SU-DHL-6 (cell line): ENCODE measurements around the gene CYP2B6.
"Not testable (repeated sequence)": the region's sequence is repeated elsewhere in the genome, so short reads cannot be mapped to it uniquely, and the experiment has no call there.

Experiments used
- H2AFZ ChIP-seq: fragments of 200-600 bp; sonication (generic); 2 replicates; pipeline ENCODE4 v1.6.1; 2014; ENCODE audit warnings: low read depth, mild to moderate bottlenecking, moderate library complexity, mixed read lengths, antibody characterized with exemption, low read length; ENCODE audit not compliant: severe bottlenecking
- H3F3A ChIP-seq: fragments of 200-600 bp; shearing (Covaris generic); 2 replicates; pipeline ENCODE4 v1.6.0; 2016; ENCODE audit warnings: antibody characterized with exemption, mild to moderate bottlenecking; ENCODE audit not compliant: insufficient read depth
- H3K27ac ChIP-seq: fragments of 200-600 bp; sonication (generic); 2 replicates; pipeline ENCODE4 v1.5.1; 2016; ENCODE audit warnings: low read depth, mild to moderate bottlenecking, low read length, moderate library complexity, mixed read lengths
- H3K27me3 ChIP-seq: fragments of 200-600 bp; sonication (generic), shearing (Covaris generic); 2 replicates; pipeline ENCODE4 v1.6.0; 2014; ENCODE audit warnings: mild to moderate bottlenecking, low read length
- H3K36me3 ChIP-seq: fragments of 200-600 bp; sonication (generic); 2 replicates; pipeline ENCODE4 v1.6.1; 2014; ENCODE audit warnings: mild to moderate bottlenecking, low read length, mixed read lengths
- H3K4me2 ChIP-seq: fragments of 300-600, 200-600 bp; shearing (Covaris generic), sonication (generic); 2 replicates; pipeline ENCODE4 v1.6.0; 2014; ENCODE audit warnings: low read length, low read depth, mild to moderate bottlenecking; ENCODE audit not compliant: poor library complexity, severe bottlenecking
- H3K4me3 ChIP-seq: fragments of 200-600 bp; sonication (generic); 2 replicates; pipeline ENCODE4 v1.5.1; 2014; ENCODE audit warnings: antibody characterized with exemption, low read length, mild to moderate bottlenecking, mixed read lengths; ENCODE audit not compliant: insufficient read depth, poor library complexity, severe bottlenecking
- H3K79me2 ChIP-seq: fragments of 200-600 bp; sonication (generic); 2 replicates; pipeline ENCODE4 v1.6.1; 2014; ENCODE audit warnings: mild to moderate bottlenecking, low read length, moderate library complexity; ENCODE audit not compliant: insufficient read depth
- H3K9ac ChIP-seq: fragments of 200-600 bp; sonication (generic); 2 replicates; pipeline ENCODE4 v1.7.0; 2014; ENCODE audit warnings: mild to moderate bottlenecking, low read length
- H3K9me2 ChIP-seq: fragments of 200-600 bp; sonication (generic); replicated peaks from 2 replicates; pipeline ENCODE4 v1.6.1; 2014; ENCODE audit warnings: low read length; ENCODE audit not compliant: insufficient read depth
- H3K9me3 ChIP-seq: fragments of 200-600 bp; sonication (generic); 2 replicates; pipeline ENCODE4 v1.6.1; 2014; ENCODE audit warnings: low read length, mixed read lengths; ENCODE audit not compliant: insufficient read depth
- H4K20me1 ChIP-seq: fragments of 200-600 bp; sonication (generic); 2 replicates; pipeline ENCODE4 v1.6.1; 2014; ENCODE audit warnings: low read depth, mild to moderate bottlenecking, antibody characterized with exemption, low read length, moderate library complexity, mixed read lengths
- EZH2phosphoT487 ChIP-seq: fragments of 200-600 bp; sonication (generic), shearing (Covaris generic); conservative IDR thresholded peaks from 2 replicates; pipeline ENCODE4 v1.6.1; 2018; ENCODE audit warnings: mild to moderate bottlenecking, antibody characterized with exemption, low read length, moderate library complexity, mixed read lengths
- TF ChIP-seq, protein P1 (sequence below): fragments of 200-600 bp; sonication (generic); IDR thresholded peaks from one replicate; pipeline ENCODE4 v1.5.1; 2017; ENCODE audit warnings: antibody characterized with exemption, mild to moderate bottlenecking, low read length, moderate library complexity; ENCODE audit not compliant: insufficient read depth, poor library complexity, severe bottlenecking

Gene CYP2B6

GRCh38 chr19:40970396-40971345 is 20.4 kb upstream of the CYP2B6 start:
- H3K9me2 ChIP-seq, H3K4me3 ChIP-seq, H3K9me3 ChIP-seq, H2AFZ ChIP-seq, H3K79me2 ChIP-seq, H3K27ac ChIP-seq, H3K9ac ChIP-seq, H4K20me1 ChIP-seq, H3K36me3 ChIP-seq, H3F3A ChIP-seq, H3K4me2 ChIP-seq, H3K27me3 ChIP-seq: not testable (repeated sequence)

DNA sequence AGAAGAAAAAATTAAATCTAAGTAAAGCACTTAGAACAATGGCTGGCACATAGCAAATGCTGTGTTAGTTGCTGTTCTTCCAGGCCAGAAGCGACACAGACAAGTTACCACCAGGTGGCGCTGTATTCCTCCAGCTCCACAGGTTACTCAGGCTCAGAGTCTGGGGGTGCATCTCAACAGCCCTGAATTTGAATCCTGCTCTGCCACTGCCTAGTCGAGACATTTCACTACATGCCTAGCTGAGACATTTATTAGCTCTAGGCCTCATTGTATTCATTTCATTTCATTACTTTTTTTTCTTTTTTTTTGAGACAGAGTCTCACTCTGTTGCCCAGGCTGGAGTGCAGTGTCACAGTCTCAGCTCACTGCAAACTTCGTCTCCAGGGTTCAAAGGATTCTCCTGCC is 16.4 kb upstream of the CYP2B6 start:
- no peaks in the 10 kb centered on the region for H4K20me1 ChIP-seq
- no peak overlapping the region for H3K9ac ChIP-seq
- no peak overlapping the region for H3K27ac ChIP-seq
- H3K27me3 ChIP-seq, result no peaks in the 10 kb centered on the region
- H3K36me3 ChIP-seq, result no peaks in the 10 kb centered on the region
- H3K9me2 ChIP-seq, result no peaks in the 10 kb centered on the region
- H3K4me2 ChIP-seq, result no peak overlapping the region
- TF ChIP-seq, protein P1, sequence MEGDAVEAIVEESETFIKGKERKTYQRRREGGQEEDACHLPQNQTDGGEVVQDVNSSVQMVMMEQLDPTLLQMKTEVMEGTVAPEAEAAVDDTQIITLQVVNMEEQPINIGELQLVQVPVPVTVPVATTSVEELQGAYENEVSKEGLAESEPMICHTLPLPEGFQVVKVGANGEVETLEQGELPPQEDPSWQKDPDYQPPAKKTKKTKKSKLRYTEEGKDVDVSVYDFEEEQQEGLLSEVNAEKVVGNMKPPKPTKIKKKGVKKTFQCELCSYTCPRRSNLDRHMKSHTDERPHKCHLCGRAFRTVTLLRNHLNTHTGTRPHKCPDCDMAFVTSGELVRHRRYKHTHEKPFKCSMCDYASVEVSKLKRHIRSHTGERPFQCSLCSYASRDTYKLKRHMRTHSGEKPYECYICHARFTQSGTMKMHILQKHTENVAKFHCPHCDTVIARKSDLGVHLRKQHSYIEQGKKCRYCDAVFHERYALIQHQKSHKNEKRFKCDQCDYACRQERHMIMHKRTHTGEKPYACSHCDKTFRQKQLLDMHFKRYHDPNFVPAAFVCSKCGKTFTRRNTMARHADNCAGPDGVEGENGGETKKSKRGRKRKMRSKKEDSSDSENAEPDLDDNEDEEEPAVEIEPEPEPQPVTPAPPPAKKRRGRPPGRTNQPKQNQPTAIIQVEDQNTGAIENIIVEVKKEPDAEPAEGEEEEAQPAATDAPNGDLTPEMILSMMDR, result peak; percentile 52
- no peak for TF ChIP-seq EZH2phosphoT487
- H3K9me3 ChIP-seq, result no peaks in the 10 kb centered on the region
- H2AFZ ChIP-seq, result no peak overlapping the region
- no peaks in the 10 kb centered on the region for H3K79me2 ChIP-seq
- H3F3A ChIP-seq, result no peaks in the 10 kb centered on the region
- no peak overlapping the region for H3K4me3 ChIP-seq

- Histone ChIP-seq H3K9ac (no peak overlapping the region), H3F3A (no peaks in the 10 kb centered on the region), H3K9me3 (no peaks in the 10 kb centered on the region), H3K9me2 (no peaks in the 10 kb centered on the region), H3K79me2 (no peaks in the 10 kb centered on the region), H3K4me3 (no peak overlapping the region), H4K20me1 (no peaks in the 10 kb centered on the region), H3K27me3 (no peaks in the 10 kb centered on the region), H3K36me3 (no peaks in the 10 kb centered on the region), H2AFZ (no peak overlapping the region), H3K27ac (no peak overlapping the region), H3K4me2 (no peak overlapping the region)
- TF ChIP-seq, protein P1, result no peak
- TF ChIP-seq EZH2phosphoT487, result no peak
Measured at GRCh38 chr19:40976134-40976533, 14.9 kb upstream of the CYP2B6 start.

DNA sequence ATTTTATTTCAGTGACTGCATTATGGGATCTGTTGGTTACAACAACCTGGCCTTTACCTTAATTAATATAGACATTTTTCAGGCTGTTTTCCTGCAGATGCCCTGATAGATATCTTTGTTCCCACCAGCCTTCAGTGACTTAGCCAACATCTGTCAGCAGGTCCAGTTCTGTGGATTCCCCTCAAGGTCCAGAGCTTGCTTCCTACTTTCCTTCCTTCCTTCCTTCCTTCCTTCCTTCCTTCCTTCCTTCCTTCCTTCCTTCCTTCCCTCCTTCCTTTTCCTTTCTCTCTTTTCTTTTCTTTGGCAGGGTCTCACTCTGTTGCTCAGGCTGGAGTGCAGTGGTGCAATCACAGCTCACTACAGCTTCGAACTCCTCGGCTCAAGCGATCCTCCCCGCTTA is 14.4 kb upstream of the CYP2B6 start:
- H3K9me3 ChIP-seq, result no peaks in the 10 kb centered on the region
- H2AFZ ChIP-seq, result no peak overlapping the region
- TF ChIP-seq, protein P1, result no peak
- no peak for TF ChIP-seq EZH2phosphoT487
- H3K79me2 ChIP-seq, result no peaks in the 10 kb centered on the region
- H4K20me1 ChIP-seq, result no peaks in the 10 kb centered on the region
- no peaks in the 10 kb centered on the region for H3K36me3 ChIP-seq
- no peak overlapping the region for H3K27ac ChIP-seq
- no peak overlapping the region for H3K4me2 ChIP-seq
- H3K9ac ChIP-seq, result no peak overlapping the region
- no peaks in the 10 kb centered on the region for H3F3A ChIP-seq
- H3K9me2 ChIP-seq, result no peaks in the 10 kb centered on the region
- no peaks in the 10 kb centered on the region for H3K27me3 ChIP-seq
- H3K4me3 ChIP-seq, result no peak overlapping the region

GRCh38 chr19:40979759-40980158 is 11.3 kb upstream of the CYP2B6 start:
- H4K20me1 ChIP-seq, H3K9ac ChIP-seq, H3K4me3 ChIP-seq, H3K27ac ChIP-seq, H3K79me2 ChIP-seq, H2AFZ ChIP-seq, H3K4me2 ChIP-seq, H3K36me3 ChIP-seq, H3F3A ChIP-seq, H3K9me2 ChIP-seq, H3K27me3 ChIP-seq, H3K9me3 ChIP-seq: not testable (repeated sequence)
